NCI-H1436 (cell line): ENCODE results near the gene ZKSCAN4.

Source experiments
- DNase-seq: peaks from one replicate; lab custom pipeline; 2025; lab: John Stamatoyannopoulos, UW

Gene ZKSCAN4

GRCh38 chr6:28208111-28208659, 43.9 kb downstream of the ZKSCAN4 start:
- DNase-seq: no peak

- no peak for DNase-seq
Measured at GRCh38 chr6:28207510-28208110, 44.5 kb downstream of the ZKSCAN4 start.

DNA sequence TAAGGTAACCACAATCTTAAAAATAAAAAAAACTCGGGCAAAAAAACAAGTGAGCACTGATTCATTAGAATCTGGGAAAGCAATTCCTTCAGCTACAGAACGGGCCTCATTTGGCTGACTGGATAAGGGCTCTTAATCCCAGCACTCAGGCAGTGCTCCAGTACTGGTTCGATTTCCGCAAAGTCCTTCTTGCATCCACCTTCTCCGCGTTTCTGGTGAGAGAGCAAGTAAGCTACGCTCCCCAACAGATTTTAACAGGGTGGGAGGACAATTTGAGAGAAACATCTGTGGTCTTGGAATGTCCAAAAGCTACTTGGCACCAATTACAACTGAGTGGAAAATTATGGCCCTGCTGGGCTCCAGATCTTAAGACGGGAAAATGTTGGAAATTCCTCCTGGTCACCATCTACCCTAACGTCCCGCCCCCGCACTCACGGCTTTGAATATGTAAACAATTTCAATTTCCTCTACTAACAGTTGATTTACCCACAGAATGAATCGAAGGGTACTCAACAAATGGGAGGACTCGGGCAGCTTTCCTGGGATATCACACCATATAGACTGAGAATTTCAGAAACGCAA, 45.0 kb downstream of the ZKSCAN4 start:
- no peak for DNase-seq

DNA sequence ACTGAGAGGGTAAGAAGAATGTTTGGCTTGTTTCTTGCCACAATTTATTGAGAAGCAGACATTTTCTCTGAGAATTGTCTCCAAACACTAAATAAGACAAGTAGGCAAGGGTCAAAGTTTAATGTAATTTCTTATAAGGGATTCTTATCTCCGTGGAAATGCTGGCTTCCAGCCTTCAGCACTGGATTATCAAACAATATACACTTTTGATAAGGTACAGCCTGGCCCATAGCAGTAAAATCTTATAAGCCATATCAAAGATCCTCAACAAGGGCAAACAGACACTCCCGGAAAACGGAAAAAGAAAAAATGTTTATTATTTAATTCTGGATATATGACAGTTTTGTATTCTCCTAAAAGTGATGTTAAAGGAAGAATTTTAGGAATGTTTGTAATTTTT, 45.5 kb downstream of the ZKSCAN4 start:
- DNase-seq: no peak

- no peak for DNase-seq
Measured at GRCh38 chr6:28205879-28206278, 46.2 kb downstream of the ZKSCAN4 start.

- no peak for DNase-seq
Measured at GRCh38 chr6:28203201-28203600, 48.9 kb downstream of the ZKSCAN4 start.

DNA sequence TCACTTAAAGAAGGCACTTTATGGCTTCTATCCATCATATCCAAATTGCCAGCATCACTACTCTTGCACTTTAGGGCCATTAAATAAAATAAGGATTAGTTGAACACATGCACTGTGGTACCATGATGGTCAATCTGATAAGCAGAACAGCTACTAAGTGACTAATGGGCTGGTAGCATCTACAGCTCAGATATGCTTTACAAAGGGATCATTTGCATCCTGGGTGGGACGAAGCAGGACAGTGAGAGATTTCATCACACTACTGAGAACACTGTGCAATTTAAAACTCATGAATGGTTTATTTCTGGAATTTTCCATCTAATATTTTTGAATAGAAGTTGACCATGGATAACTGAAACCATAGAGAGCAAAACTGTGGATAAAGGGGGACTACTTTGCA, 52.0 kb downstream of the ZKSCAN4 start:
- DNase-seq: no peak
